GM18507 (cell line): ENCODE data around the gene TBCEL.

Experiments
- DNase-seq: peaks from one replicate; pipeline ENCODE4 v3.0.0; 2011; ENCODE audit warnings: low read depth; ENCODE audit not compliant: insufficient read length; ENCODE audit errors: extremely low spot score
- FAIRE-seq: peaks from 2 replicates; lab custom pipeline; 2011; peaks lifted over from hg19 to GRCh38; lab: Jason Lieb, UNC

TBCEL gene

DNA sequence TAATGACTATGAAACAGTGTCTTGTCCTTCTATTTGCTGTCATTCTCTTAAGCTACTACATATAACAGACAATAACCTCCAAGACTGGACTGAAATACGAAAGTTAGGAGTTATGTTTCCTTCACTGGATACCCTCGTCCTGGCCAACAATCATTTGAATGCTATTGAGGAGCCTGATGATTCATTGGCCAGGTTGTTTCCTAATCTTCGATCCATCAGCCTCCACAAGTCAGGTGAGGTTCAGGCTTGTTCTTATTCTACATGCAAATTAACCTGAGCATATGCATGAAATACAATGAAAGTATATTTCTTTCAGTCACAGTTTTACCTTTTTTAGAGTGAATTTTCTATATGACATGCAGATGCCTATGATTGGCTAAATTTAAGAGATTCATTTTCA, 31.2 kb downstream of the TBCEL start:
- FAIRE-seq (no peak), DNase-seq (no peak)

- DNase-seq (no peak), FAIRE-seq (no peak)
Measured at GRCh38 chr11:121057922-121058321, 34.0 kb downstream of the TBCEL start.

DNA sequence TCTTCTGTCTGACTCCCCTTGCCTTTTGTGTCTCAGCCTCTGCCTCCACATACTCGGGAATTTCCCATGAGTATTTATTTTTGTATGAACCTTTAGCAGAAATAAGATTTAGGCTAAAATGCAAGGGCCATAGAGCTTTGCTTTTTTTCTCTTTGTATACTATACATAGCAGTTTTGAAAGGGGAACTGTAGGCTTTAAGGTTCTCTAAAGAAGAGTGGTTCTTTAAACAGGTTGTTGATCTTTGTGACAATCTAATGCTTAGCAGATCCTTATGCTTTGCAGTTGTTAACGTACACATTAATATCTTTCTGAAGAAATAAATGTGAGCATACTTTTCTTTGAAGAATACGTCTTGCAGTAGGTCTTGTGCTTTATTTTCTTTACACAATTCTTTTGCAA, 35.0 kb downstream of the TBCEL start:
- DNase-seq (no peak), FAIRE-seq (no peak)

DNA sequence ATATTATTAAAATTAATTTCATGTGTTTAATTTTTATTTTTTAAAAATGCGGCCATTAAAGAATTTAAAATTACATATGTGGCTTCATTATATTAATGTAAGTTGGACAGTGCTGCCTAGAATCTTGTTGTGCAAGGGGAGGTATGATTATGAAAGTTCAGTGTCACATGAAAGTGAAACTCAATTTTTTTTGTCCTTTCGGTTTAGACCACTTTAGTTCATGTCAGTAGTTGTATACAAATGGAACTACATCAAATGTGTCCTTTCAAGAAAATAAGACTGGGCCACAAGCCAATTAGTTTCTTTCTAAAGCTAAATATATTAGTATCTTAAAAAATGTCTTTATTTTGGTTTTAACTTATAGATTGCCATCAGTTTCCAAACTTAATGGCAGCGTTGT, 35.7 kb downstream of the TBCEL start:
- FAIRE-seq (peak; percentile 91), DNase-seq (peak; percentile 4)

GRCh38 chr11:121063728-121064127, 39.8 kb downstream of the TBCEL start:
- FAIRE-seq (no peak), DNase-seq (no peak)

- DNase-seq (no peak), FAIRE-seq (no peak)
Measured at GRCh38 chr11:121066623-121067022, 42.7 kb downstream of the TBCEL start.

- FAIRE-seq (no peak), DNase-seq (no peak)
Measured at GRCh38 chr11:121067026-121067425, 43.1 kb downstream of the TBCEL start.

- no peak for DNase-seq
- FAIRE-seq, result no peak
Measured at GRCh38 chr11:121067453-121067852, 43.6 kb downstream of the TBCEL start.

DNA sequence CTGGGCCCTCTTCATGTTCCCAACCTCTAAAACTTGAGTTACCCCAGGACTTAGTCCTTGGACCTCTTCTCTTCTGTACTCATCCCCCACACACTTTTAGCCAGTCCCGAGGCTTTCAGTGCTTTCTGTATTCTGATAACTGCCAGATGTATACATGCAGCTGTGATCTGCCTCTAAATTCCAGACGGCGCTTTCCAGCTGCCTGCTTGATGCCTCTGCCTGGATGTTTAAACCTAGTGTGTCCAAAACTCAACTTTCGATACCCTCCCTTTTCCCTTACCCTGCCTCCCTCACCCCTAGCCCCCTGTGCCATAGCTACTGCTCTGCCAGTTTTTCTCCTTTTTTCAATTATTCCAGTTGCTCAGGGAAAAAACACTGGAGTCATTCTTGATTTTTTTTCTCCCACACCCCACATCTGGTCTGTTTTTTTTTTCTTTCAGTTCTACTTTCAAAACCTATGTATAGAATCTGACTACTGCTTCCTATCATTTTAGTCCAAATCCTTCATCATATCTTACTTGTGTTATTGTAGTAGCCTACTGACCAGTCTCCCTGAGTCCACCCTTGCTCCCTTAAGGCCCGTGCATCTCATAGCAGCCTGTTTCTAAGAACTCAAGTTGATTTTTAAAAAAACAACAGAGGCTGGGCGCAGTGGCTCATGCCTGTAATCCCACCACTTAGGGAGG, 44.2 kb downstream of the TBCEL start:
- DNase-seq, result no peak
- no peak for FAIRE-seq

- no peak for DNase-seq
- no peak for FAIRE-seq
Measured at GRCh38 chr11:121068787-121069186, 44.9 kb downstream of the TBCEL start.

DNA sequence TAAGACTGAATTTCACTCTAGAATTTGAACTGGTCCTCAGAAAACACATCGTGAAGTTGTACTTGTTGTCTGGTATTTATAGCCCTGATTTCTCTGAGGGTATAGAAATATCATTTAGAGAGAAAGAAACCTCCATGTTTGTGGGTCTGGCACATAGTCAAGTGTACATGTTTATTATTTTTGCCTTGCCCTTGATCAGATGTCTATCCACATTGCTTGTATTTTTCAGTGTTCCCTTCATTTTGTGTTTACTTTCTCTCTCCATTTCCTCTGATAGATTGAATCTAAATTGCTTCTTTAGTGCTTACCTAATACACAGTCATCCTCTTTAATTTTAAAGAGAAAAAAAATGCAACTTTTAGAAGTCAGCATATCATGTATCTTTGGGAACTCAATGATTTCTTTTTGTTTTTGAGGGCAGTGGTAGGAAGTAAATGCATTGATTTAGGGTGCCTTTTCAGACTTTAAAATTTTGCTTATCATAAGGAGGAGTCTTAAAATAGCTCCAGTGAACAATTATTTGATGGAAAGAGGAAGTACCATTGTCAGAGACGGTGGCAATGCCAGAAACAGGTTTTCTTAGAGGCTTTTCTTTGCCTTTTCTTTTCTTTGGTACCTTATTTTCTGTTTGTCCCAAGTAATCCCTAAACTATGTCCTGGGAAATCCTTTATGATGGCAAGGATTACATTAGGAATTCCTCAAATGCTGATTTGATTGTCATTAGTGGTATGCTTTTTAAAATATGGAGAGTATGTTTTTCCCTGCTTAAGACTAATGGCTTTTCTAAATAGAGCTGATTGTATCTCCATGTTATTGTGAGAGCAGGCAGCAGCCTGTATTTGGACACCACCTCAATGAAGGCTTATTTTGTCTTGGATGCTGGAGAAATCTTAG, 47.3 kb downstream of the TBCEL start:
- FAIRE-seq, result no peak
- no peak for DNase-seq

DNA sequence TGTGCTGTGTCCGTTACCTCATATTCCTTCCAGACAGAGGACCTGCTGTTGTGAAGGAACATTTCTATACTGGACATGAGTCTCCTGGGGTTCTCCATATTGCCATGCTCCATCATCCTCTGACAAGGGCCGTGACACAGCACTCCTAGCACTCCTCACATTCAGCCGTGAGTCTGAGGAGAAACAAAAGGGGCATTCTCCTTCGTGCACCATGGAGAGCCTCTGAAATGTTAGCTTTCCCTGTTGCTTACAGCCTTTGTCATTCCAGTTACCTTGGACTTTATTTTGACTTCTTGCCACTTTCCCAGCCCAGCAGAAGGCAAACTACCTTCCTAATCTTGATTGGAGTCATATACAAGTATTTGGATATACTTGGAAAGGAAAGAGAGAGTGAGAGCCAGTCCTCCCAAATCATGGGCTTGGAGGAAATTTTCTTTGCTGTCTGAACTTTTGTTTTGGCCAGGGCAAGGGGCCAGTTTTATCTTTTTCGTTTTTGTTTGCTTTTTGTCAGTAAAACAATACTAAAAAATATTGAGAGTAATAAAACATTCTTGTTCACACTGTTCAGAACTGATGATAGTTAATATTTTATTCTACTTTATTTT, 48.0 kb downstream of the TBCEL start:
- FAIRE-seq, result no peak
- no peak for DNase-seq

DNA sequence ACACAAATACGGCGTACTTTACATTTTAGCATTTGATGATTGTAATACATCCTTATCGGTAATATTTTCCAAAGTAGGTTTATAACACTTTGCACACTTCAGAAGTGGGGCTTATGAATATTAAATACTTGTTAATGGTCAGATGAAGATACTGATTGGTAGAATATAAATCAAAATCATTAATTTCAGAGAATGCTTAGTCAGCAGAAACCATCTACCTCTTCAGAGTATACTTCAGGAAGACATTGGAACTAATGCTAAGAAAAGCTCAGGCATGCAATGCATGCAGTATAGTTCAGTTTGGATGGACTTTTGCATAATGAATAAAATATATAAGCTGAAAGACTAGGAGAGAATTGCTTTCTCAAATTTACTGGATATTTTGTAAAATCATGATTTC, 57.4 kb downstream of the TBCEL start:
- DNase-seq (no peak), FAIRE-seq (no peak)

GRCh38 chr11:121082219-121082618, 58.3 kb downstream of the TBCEL start:
- DNase-seq (no peak), FAIRE-seq (no peak)

DNA sequence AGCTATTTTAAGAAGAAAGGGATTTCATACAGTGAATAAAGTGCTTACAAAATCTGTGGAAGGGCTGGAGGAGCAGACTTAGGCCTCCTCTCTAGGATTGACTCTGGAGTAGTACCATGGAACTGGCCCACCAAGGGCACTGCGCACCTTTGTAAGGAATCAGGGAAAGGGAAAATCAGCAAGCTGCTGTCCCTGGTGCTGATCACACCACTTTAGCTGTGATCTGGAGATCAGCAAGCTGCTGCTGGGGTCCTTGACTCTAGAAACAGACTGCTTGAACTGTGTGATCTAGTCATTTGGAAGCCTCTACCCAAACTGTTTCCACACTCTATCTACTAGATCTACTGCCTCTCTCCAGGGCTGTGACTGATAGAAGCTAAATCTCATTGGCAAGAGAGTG, 58.8 kb downstream of the TBCEL start:
- no peak for DNase-seq
- no peak for FAIRE-seq

DNA sequence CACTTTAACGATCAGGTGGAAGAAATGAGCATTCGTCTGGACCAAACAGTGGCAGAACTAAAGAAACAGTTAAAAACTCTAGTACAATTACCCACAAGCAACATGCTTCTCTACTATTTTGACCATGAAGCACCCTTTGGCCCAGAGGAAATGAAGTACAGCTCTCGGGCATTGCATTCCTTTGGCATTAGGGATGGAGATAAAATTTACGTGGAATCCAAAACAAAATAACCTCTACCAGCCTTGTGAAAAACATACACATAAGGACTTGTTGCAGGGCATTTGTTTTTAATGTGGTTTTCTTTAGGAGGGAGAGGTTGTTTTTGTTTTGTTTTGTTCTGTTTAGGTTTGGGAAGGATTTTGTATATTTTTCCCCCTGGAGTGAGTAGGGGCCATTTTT, 63.0 kb downstream of the TBCEL start:
- FAIRE-seq, result no peak
- DNase-seq, result no peak

DNA sequence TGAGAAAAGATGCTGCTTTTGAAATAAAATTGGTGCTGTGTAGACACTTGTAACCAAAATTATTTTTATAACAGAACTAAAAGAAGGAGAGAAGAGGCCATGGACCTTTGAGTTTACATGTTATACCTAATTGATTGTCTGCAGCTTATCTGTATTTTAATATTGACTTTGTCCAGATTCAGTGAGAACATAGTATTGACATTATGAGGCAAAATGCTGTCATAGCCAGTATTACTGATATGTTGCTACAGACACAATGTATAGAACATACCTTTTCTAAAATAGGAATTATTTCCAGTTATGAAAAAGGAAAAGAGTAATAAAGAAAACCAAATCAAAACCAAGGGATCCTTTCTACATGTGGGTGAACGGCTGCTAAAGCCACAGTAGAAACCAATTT, 65.7 kb downstream of the TBCEL start:
- no peak for FAIRE-seq
- DNase-seq, result no peak

- FAIRE-seq (no peak), DNase-seq (no peak)
Measured at GRCh38 chr11:121090145-121090721, 66.3 kb downstream of the TBCEL start.

- DNase-seq (no peak), FAIRE-seq (no peak)
Measured at GRCh38 chr11:121091492-121092152, 67.7 kb downstream of the TBCEL start.

- FAIRE-seq, result no peak
- no peak for DNase-seq
Measured at GRCh38 chr11:121095561-121095960, 71.7 kb downstream of the TBCEL start.
